Retinal pigment epithelial cell (primary cell): ENCODE results near the gene PLD1.

Experiments used
- DNase-seq: peaks from one replicate; pipeline ENCODE4 v3.0.0-alpha.2; 2010; ENCODE audit warnings: low read depth
- H3K4me3 ChIP-seq: 2 replicates; pipeline ENCODE4 v1.5.1; 2011; ENCODE audit warnings: mild to moderate bottlenecking, low read length, control low read depth, moderate library complexity
- TF ChIP-seq, protein P1 (sequence below): conservative IDR thresholded peaks from 2 replicates; pipeline ENCODE4 v1.5.1; 2011; ENCODE audit warnings: low read depth, low read length, control low read depth, inconsistent platforms

The PLD1 gene

DNA sequence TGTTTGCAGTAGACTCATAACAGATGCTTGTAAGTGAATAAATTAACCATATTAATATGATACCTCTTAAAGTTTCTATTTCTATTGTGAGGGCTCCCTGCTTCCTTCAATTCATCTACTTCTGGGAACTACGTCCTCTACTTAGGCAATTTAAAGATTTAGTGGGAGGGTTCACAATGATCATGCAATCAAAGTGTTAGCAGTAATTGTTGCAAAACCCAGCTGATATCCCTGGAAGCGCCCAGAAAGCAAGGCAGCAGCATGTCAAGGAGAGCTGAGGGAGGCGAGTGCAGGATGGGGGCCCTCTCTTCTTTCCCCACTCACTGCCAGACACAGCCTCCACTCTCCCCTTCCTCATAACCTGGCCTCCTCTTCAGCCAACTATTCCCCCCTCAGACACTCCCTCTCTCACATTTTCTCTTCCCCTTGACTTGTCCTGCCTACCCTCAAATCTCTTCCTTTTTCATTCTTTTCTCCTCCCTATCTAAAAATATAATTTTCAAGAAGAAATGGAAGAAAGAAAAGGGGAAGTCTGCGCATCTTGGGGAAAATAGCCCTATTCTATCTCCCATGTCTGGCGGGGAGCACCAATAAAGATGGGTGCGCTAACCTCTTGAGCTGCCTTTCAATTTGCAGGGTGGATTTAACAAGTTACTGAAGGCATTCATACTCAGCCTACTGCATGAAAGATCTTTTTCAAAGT lies 39.5 kb upstream of the PLD1 start:
- H3K4me3 ChIP-seq, result no peak overlapping the region
- TF ChIP-seq, protein P1, sequence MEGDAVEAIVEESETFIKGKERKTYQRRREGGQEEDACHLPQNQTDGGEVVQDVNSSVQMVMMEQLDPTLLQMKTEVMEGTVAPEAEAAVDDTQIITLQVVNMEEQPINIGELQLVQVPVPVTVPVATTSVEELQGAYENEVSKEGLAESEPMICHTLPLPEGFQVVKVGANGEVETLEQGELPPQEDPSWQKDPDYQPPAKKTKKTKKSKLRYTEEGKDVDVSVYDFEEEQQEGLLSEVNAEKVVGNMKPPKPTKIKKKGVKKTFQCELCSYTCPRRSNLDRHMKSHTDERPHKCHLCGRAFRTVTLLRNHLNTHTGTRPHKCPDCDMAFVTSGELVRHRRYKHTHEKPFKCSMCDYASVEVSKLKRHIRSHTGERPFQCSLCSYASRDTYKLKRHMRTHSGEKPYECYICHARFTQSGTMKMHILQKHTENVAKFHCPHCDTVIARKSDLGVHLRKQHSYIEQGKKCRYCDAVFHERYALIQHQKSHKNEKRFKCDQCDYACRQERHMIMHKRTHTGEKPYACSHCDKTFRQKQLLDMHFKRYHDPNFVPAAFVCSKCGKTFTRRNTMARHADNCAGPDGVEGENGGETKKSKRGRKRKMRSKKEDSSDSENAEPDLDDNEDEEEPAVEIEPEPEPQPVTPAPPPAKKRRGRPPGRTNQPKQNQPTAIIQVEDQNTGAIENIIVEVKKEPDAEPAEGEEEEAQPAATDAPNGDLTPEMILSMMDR, result no peak
- DNase-seq, result no peak

DNA sequence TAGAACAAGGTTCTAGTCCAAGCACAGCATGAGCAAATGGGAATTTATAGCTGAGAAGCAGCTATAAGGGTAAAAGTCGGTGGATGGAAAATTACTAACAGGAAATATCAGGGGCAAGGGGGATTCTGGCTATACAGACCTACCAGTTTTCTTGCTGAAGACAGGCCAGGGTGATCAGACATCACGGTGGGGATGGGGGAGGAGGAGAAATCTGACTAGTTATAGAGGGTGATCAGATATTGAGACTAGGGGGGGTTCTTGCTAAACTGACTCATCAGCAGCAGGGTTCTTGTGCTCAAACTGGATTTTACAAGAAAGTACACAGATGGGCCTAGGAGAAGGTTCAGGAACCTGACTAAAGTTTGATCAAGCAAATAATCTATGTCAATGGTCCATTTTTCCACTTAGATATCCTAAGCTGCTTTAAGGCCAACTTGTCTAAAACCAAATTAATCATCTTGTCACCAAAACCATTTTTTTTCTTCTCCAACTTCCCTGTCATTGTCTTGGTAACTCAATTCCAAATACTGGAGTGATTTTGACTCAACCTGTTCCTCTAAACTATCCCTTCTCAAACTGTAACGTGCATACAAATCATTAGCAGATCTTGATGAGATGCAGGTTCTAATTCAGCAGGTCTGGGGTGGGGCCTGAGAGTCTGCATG lies 37.4 kb upstream of the PLD1 start:
- no peak for DNase-seq
- TF ChIP-seq, protein P1, result no peak
- H3K4me3 ChIP-seq, result no peak overlapping the region

DNA sequence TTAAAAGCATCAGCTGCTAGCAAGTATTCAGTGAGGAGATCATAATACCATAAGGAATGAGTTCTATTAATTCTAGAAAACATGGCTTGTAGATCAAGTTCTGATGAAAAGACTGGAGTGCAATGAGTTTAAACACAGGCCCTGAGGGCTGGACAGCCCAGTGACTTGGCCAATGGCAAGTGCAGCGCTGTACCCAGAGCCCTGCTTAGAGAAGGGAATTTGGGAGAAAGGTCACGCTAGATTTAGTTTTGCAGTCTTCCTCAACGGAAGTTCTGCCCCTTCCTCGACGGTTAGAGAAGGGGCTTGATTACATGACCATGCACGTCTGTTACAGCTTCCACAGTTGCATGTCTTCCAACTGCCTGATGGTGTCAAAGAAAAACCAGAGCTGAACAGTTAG lies 36.9 kb upstream of the PLD1 start:
- DNase-seq, result no peak
- TF ChIP-seq, protein P1, result no peak
- H3K4me3 ChIP-seq, result no peak overlapping the region

DNA sequence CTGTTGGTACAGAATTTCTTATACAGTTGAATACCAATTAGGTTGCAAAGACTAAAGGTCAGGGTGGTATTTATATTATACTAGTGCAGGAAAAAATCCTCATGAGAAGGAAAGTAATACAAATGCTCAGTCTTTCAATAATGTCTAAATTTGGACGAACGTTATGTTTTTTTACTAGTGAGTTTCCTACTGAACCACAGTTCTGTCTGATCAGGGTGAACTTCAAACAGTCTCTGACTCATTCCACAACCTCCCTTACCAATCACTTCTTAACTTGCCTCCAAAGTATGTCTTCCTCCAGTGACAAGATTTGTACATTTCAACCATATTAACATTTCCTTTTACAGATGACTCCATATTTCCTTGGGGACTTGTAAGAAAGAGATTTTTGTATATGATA lies 36.3 kb upstream of the PLD1 start:
- no peak for DNase-seq
- TF ChIP-seq, protein P1, result no peak
- H3K4me3 ChIP-seq, result no peak overlapping the region

DNA sequence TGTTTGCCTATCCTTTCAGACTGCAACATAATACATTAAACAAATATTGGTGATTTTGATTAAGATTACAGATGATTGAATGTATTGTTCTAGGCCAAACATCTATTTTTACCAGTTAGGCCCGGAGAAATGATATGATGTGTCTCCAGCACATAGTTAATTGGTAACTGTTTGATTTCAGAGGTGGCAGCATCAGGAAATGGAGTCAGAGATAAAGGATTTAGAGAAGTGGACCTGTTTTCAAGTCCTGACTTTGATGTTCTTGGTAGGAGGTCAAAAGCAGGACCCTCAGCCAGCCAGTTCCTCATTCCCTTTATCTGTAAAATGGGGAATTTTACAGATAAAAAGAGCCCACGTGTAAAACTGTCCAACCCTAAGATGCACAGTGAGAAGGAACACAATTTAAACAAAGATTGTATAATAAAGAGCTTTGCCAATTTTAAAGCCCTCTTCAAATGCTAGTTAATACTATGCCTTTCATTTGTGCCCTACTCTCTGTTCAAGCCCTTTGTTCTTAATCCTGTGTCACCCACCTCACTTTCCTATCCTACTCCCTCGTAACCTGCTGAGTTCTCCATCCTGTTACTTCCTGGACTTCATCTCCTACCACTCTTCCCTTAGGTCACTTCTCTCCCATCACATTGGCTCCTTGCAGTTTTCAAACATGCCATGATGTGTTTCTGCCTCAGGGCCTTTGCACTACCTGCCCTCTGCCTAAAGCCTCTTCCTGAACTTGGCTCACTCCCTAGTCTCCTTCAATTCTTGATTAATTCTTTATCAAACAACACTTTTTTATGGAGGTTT lies 35.4 kb upstream of the PLD1 start:
- TF ChIP-seq, protein P1, result no peak
- DNase-seq, result no peak
- no peak overlapping the region for H3K4me3 ChIP-seq

DNA sequence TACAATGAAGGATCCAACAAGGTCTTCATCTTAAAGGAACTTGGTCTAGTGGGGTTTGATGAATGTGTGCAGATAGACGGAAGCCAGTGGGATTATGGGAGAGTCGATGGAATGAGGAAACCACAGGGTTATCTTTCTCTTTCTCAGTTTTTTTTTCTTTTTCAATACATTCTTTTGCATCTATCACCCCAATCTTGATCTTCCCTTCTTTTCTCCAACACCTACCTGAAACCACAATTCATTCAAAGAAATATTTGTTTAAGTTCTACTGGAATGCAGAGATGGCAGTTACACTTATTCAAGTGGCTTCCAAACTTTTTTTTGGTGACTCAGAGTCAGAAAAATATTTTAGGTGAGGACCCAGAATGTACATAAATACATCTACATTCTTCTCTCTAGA lies 34.6 kb upstream of the PLD1 start:
- no peak for DNase-seq
- TF ChIP-seq, protein P1, result no peak
- H3K4me3 ChIP-seq, result no peak overlapping the region
